ENCODE results near the gene GPC6. TPM values are rescaled to one million over a fixed set of nuclear protein-coding genes. Genes with fewer than 3 reads are reported as not detected.
A peak's percentile ranks its signal among the peaks of the same experiment; 100 is the strongest.

Gene GPC6
- polyA plus RNA-seq, 1 of the 3 experiments (the other 2 are of a cell fraction), result 6.7 TPM

DNA sequence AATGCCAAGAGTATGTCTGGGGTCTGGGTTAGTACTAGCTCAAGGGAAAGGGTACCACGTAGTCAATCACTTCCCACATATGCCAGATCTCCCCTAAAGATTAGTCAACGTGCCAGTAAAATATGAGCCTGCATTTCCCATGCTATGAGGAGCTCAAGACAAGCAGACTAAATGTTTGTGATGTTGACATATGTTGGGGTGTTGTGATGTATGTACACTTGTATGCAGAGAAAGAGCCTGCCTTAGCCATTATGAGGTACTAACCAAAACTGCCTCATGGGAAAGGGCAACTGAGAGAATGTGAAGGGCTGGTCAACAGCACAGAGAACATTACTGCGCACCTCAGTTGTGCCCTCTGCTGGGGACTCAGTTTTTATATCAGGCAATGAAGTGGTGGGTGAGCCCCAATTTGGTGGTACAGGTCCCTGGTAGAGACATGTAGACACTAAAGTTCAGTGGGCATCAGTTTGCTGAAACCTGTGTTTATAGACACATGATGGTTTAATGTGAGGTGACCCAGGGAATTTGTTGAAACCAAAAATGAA is 965.9 kb downstream of the GPC6 start:
- no peaks in the 10 kb centered on the region for H3K9me3 ChIP-seq
- no peaks in the 10 kb centered on the region for H4K20me1 ChIP-seq (ENCODE audit: insufficient read depth)
- H3K4me1 ChIP-seq (ENCODE audit: control insufficient read depth in 1 of 2, insufficient read depth in 2 of 2, low read depth in 1 of 2, low read length in 1 of 2), result peaks cover 6 to 7% of the 10 kb centered on the region in 2 experiments; a peak in 2 of 4 replicates
- no peak overlapping the region for H3K4me2 ChIP-seq
- ChIA-PET POLR2A (no interaction called here), CTCF (interaction anchor here (0.8 kb wide), 1 partner anchor 14 kb away, joined by 3 read pairs; no protein-coding TSS in a partner anchor)
- no peaks in the 10 kb centered on the region for H3K27me3 ChIP-seq (ENCODE audit: insufficient read depth)
- H3K27ac ChIP-seq (ENCODE audit: low read depth in 2 of 2, low read length in 1 of 2), result no peak overlapping the region
- no peaks in the 10 kb centered on the region for H3K79me2 ChIP-seq (ENCODE audit: insufficient read depth)
- no peak for DNase-seq
- no peak overlapping the region; a peak in 1 of 4 replicates for H3K4me3 ChIP-seq (ENCODE audit: low read depth in 2 of 2, low read length in 1 of 2)
- H3K36me3 ChIP-seq (replicated peaks in 1 of 2; ENCODE audit: control insufficient read depth in 1 of 2, insufficient read depth in 2 of 2, low read length in 1 of 2), result no peaks in the 10 kb centered on the region
- H3K9ac ChIP-seq, result no peak overlapping the region
- no peak overlapping the region for H2AFZ ChIP-seq (ENCODE audit: low read depth)
- peak; percentile 60 for TF ChIP-seq SMC3 (IDR thresholded peaks at IDR 0.05; ENCODE audit: low read depth, low read length)
- TF ChIP-seq CTCF (IDR thresholded peaks at IDR 0.05), result peak; percentile 54
- TF ChIP-seq FOXJ3 (CRISPR knock-in tag; IDR thresholded peaks at IDR 0.05), result no peak
- peak; percentile 62 for TF ChIP-seq RAD21 (IDR thresholded peaks at IDR 0.05; ENCODE audit: low read length)
- H3F3A ChIP-seq (replicated peaks; ENCODE audit: insufficient read depth), result no peaks in the 10 kb centered on the region
- WGBS (ENCODE audit: low lambda C conversion rate), result 79% methylated on average over 3 of the region's 3 CpGs
- no peaks in the 10 kb centered on the region for H3K9me2 ChIP-seq

- H3K9ac ChIP-seq, result no peak overlapping the region
- H3K9me2 ChIP-seq, result no peaks in the 10 kb centered on the region
- no peak overlapping the region for H2AFZ ChIP-seq (ENCODE audit: low read depth)
- peaks cover 8 to 20% of the 10 kb centered on the region in 2 experiments; a peak in 3 of 4 replicates for H3K4me1 ChIP-seq (ENCODE audit: control insufficient read depth in 1 of 2, insufficient read depth in 2 of 2, low read depth in 1 of 2, low read length in 1 of 2)
- H3K4me2 ChIP-seq, result no peak overlapping the region
- CTCF ChIA-PET, result no interaction called here
- H3K79me2 ChIP-seq (ENCODE audit: insufficient read depth), result no peaks in the 10 kb centered on the region
- H3K4me3 ChIP-seq (ENCODE audit: low read depth in 2 of 2, low read length in 1 of 2), result no peak overlapping the region
- H3K27ac ChIP-seq (ENCODE audit: low read depth in 2 of 2, low read length in 1 of 2), result peak overlapping the region in 1 of 2 experiments; percentile 39; a peak in 2 of 4 replicates
- H3F3A ChIP-seq (replicated peaks; ENCODE audit: insufficient read depth), result no peaks in the 10 kb centered on the region
- DNase-seq, result no peak
- H3K36me3 ChIP-seq (replicated peaks in 1 of 2; ENCODE audit: control insufficient read depth in 1 of 2, insufficient read depth in 2 of 2, low read length in 1 of 2), result no peaks in the 10 kb centered on the region
- H4K20me1 ChIP-seq (ENCODE audit: insufficient read depth), result no peaks in the 10 kb centered on the region
- whole genome bisulfite sequencing (ENCODE audit: low lambda C conversion rate), result 66% methylated on average over 2 of the region's 2 CpGs
- H3K9me3 ChIP-seq, result no peaks in the 10 kb centered on the region
- POLR2A ChIA-PET, result no interaction called here
- no peaks in the 10 kb centered on the region for H3K27me3 ChIP-seq (ENCODE audit: insufficient read depth)
- TF ChIP-seq MXI1 (IDR thresholded peaks at IDR 0.05; ENCODE audit: low read depth, low read length), result no peak
- TF ChIP-seq MEF2A (IDR thresholded peaks at IDR 0.05; ENCODE audit: borderline replicate concordance, low read depth), result no peak
- no peak for TF ChIP-seq ELF1 (IDR thresholded peaks at IDR 0.05)
- no peak for TF ChIP-seq FOXJ3 (CRISPR knock-in tag; IDR thresholded peaks at IDR 0.05)
- no peak for TF ChIP-seq SMC3 (IDR thresholded peaks at IDR 0.05; ENCODE audit: low read depth, low read length)
- peak; percentile 99 for TF ChIP-seq NFIC (IDR thresholded peaks at IDR 0.05; ENCODE audit: borderline replicate concordance)
- TF ChIP-seq YY1 (IDR thresholded peaks at IDR 0.05; ENCODE audit: low read depth), result no peak
- no peak for TF ChIP-seq IRF3 (IDR thresholded peaks at IDR 0.05; ENCODE audit: low read depth, low read length)
- TF ChIP-seq, protein P1, sequence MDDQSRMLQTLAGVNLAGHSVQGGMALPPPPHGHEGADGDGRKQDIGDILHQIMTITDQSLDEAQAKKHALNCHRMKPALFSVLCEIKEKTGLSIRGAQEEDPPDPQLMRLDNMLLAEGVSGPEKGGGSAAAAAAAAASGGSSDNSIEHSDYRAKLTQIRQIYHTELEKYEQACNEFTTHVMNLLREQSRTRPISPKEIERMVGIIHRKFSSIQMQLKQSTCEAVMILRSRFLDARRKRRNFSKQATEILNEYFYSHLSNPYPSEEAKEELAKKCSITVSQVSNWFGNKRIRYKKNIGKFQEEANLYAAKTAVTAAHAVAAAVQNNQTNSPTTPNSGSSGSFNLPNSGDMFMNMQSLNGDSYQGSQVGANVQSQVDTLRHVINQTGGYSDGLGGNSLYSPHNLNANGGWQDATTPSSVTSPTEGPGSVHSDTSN (IDR thresholded peaks at IDR 0.05), result peak; percentile 94
- no peak for TF ChIP-seq USF2 (IDR thresholded peaks at IDR 0.05; ENCODE audit: borderline replicate concordance, low read depth, low read length)
- no peak for TF ChIP-seq EZH2phosphoT487 (IDR thresholded peaks at IDR 0.05; ENCODE audit: borderline replicate concordance, low read depth)
- TF ChIP-seq CHD2 (IDR thresholded peaks at IDR 0.05; ENCODE audit: low read length, partially characterized antibody), result no peak
- 0 out of 2 replicates have a peak, but pooled peaks have one; percentile 48 for TF ChIP-seq REST (IDR thresholded peaks at IDR 0.05; ENCODE audit: low read depth, low read length)
- TF ChIP-seq EP300 (IDR thresholded peaks at IDR 0.05; ENCODE audit: borderline replicate concordance in 1 of 2, low read depth in 1 of 2, low read length in 1 of 2), result peak; percentile 15 to 92; a peak in 2 of 4 replicates
- TF ChIP-seq FOXM1 (IDR thresholded peaks at IDR 0.05; ENCODE audit: low read depth), result no peak
These were observed 969.1 kb downstream of the GPC6 start for GRCh38 chr13:94195715-94196114.
